Mesothelial cell of epicardium (in vitro differentiated cells): ENCODE data around the gene BTK. TPM values are rescaled to one million over a fixed set of nuclear protein-coding genes. Genes with fewer than 3 reads are reported as not detected.

Experiments
- DNase-seq, 2 experiments: peaks; one replicate each; pipeline ENCODE4 v3.0.0; 2021; ENCODE audit warnings: low spot score in 2 of 2; ENCODE audit not compliant: unreplicated experiment in 2 of 2
- H3K27ac Mint-ChIP-seq: 2 replicates; pipeline ENCODE4 v1.8.0; 2021; ENCODE audit warnings: mixed read lengths
- H3K27me3 Mint-ChIP-seq: 2 replicates; pipeline ENCODE4 v1.8.0; 2021; ENCODE audit warnings: low read depth, mixed read lengths
- H3K36me3 Mint-ChIP-seq: 2 replicates; pipeline ENCODE4 v1.8.0; 2021; ENCODE audit warnings: mixed read lengths
- H3K4me1 Mint-ChIP-seq: 2 replicates; pipeline ENCODE4 v1.8.0; 2021; ENCODE audit warnings: mixed read lengths
- H3K4me3 Mint-ChIP-seq: 2 replicates; pipeline ENCODE4 v1.8.0; 2021; ENCODE audit warnings: mild to moderate bottlenecking, moderate library complexity, mixed read lengths
- H3K9me3 Mint-ChIP-seq: 2 replicates; pipeline ENCODE4 v1.8.0; 2021; ENCODE audit warnings: mixed read lengths
- total RNA-seq: library from RNA; stranded (reverse); gene quantifications from 3 replicates; pipeline ENCODE4 v1.2.1, GENCODE V29; 2021
- TF ChIP-seq, protein P1 (sequence below): fragments of 200-600 bp; sonication (generic); IDR thresholded peaks from one replicate; pipeline ENCODE4 v1.5.0; 2021; ENCODE audit warnings: antibody characterized with exemption; ENCODE audit not compliant: unreplicated experiment

The BTK gene
- total RNA-seq, 1 donor from 2014 or later = 0.20 TPM

- Mint-ChIP-seq H3K27ac (no peak overlapping the region), H3K4me1 (no peaks in the 10 kb centered on the region), H3K27me3 (no peaks in the 10 kb centered on the region), H3K36me3 (no peaks in the 10 kb centered on the region), H3K4me3 (no peak overlapping the region), H3K9me3 (peaks cover 10% of the 10 kb centered on the region)
- TF ChIP-seq, protein P1, sequence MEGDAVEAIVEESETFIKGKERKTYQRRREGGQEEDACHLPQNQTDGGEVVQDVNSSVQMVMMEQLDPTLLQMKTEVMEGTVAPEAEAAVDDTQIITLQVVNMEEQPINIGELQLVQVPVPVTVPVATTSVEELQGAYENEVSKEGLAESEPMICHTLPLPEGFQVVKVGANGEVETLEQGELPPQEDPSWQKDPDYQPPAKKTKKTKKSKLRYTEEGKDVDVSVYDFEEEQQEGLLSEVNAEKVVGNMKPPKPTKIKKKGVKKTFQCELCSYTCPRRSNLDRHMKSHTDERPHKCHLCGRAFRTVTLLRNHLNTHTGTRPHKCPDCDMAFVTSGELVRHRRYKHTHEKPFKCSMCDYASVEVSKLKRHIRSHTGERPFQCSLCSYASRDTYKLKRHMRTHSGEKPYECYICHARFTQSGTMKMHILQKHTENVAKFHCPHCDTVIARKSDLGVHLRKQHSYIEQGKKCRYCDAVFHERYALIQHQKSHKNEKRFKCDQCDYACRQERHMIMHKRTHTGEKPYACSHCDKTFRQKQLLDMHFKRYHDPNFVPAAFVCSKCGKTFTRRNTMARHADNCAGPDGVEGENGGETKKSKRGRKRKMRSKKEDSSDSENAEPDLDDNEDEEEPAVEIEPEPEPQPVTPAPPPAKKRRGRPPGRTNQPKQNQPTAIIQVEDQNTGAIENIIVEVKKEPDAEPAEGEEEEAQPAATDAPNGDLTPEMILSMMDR = no peak
- DNase-seq = no peak
These were observed 836 bp downstream of the BTK start for GRCh38 chrX:101385026-101385684.

- Mint-ChIP-seq H3K9me3 (peaks cover 10% of the 10 kb centered on the region), H3K27ac (no peak overlapping the region), H3K36me3 (no peaks in the 10 kb centered on the region), H3K4me1 (no peaks in the 10 kb centered on the region), H3K4me3 (no peak overlapping the region), H3K27me3 (no peaks in the 10 kb centered on the region)
- TF ChIP-seq, protein P1 = no peak
- no peak for DNase-seq
These were observed 2.2 kb downstream of the BTK start for GRCh38 chrX:101383679-101384205.

- DNase-seq = no peak
- H3K27ac Mint-ChIP-seq = no peak overlapping the region
- H3K4me3 Mint-ChIP-seq = no peak overlapping the region
- TF ChIP-seq, protein P1 = no peak
- no peaks in the 10 kb centered on the region for H3K4me1 Mint-ChIP-seq
- peaks cover 21% of the 10 kb centered on the region for H3K9me3 Mint-ChIP-seq
- H3K27me3 Mint-ChIP-seq = no peaks in the 10 kb centered on the region
- H3K36me3 Mint-ChIP-seq = no peaks in the 10 kb centered on the region
These were observed 8.4 kb downstream of the BTK start for GRCh38 chrX:101377547-101377946.

GRCh38 chrX:101370888-101371504 lies 15.0 kb downstream of the BTK start:
- H3K27ac Mint-ChIP-seq = no peak overlapping the region
- peaks cover 34% of the 10 kb centered on the region for H3K9me3 Mint-ChIP-seq
- DNase-seq = no peak
- H3K4me3 Mint-ChIP-seq = no peak overlapping the region
- peaks cover 3% of the 10 kb centered on the region for H3K27me3 Mint-ChIP-seq
- H3K4me1 Mint-ChIP-seq = no peaks in the 10 kb centered on the region
- TF ChIP-seq, protein P1 = no peak
- H3K36me3 Mint-ChIP-seq = no peaks in the 10 kb centered on the region

- H3K27me3 Mint-ChIP-seq = peaks cover 3% of the 10 kb centered on the region
- H3K36me3 Mint-ChIP-seq = no peaks in the 10 kb centered on the region
These were observed 16.3 kb downstream of the BTK start for GRCh38 chrX:101369687-101370086.

More at GRCh38 chrX:101369687-101370086, 16.3 kb downstream of the BTK start:
- H3K9me3 Mint-ChIP-seq = peaks cover 24% of the 10 kb centered on the region
- no peak overlapping the region for H3K27ac Mint-ChIP-seq
- no peak overlapping the region for H3K4me3 Mint-ChIP-seq
- no peak for DNase-seq
- TF ChIP-seq, protein P1 = no peak
- no peaks in the 10 kb centered on the region for H3K4me1 Mint-ChIP-seq
